Cardiac muscle cell (in vitro differentiated cells and primary cell): ENCODE results near the gene MGME1. TPM values are rescaled to one million over a fixed set of nuclear protein-coding genes. Genes with fewer than 3 reads are reported as not detected.
A peak's percentile ranks its signal among the peaks of the same experiment; 100 is the strongest.

Source experiments
- DNase-seq, 2 donors: peaks; one replicate each; pipeline versions ENCODE4 v3.0.0 to v3.0.0-alpha.2; 2010 to 2017; ENCODE audit warnings: low read depth in 1 of 2, low spot score in 1 of 2
- H3K27ac ChIP-seq: fragments of 200-600 bp; sonication (generic); 2 replicates; pipeline ENCODE4 v1.5.1; 2016
- H3K27me3 ChIP-seq: fragments of 200-600 bp; sonication (generic); 2 replicates; pipeline ENCODE4 v1.6.0; 2016; ENCODE audit warnings: control low read depth
- H3K36me3 ChIP-seq: fragments of 200-600 bp; sonication (generic); 2 replicates; pipeline ENCODE4 v1.5.1; 2016; ENCODE audit warnings: control low read depth
- H3K4me1 ChIP-seq: fragments of 200-600 bp; sonication (generic); 2 replicates; pipeline ENCODE4 v1.8.1; 2017; ENCODE audit warnings: low read depth, mild to moderate bottlenecking, mixed run types
- H3K4me3 ChIP-seq: fragments of 200-600 bp; sonication (generic); 2 replicates; pipeline ENCODE4 v1.5.1; 2016; ENCODE audit warnings: mild to moderate bottlenecking
- H3K9me3 ChIP-seq: fragments of 200-600 bp; sonication (generic); 2 replicates; pipeline ENCODE4 v1.5.1; 2017; ENCODE audit warnings: low read depth, mild to moderate bottlenecking, control low read depth
- CTCF ChIP-seq: IDR thresholded peaks from 2 replicates; pipeline ENCODE4 v1.5.1; 2012; ENCODE audit warnings: low read depth, mild to moderate bottlenecking, low read length
- polyA plus RNA-seq: library from polyadenylated mRNA; unstranded; fragments of >200 nt; fragmentation: Nextera tagmentation; extraction: Ambion mirVana; gene quantifications from 2 replicates; pipeline ENCODE4 v1.2.1, GENCODE V29; 2016
- total RNA-seq: library from RNA; depleted of rRNA; stranded (reverse); fragments of >200 nt; gene quantifications from 2 replicates; pipeline ENCODE4 v1.2.3, GENCODE V29; 2016

Gene MGME1
- total and polyA plus RNA-seq, 2 experiments from 2014 or later, result 15.9 to 27.2 TPM

- Histone ChIP-seq H3K27me3 (no peaks in the 10 kb centered on the region), H3K36me3 (peaks cover 7% of the 10 kb centered on the region), H3K4me3 (no peak overlapping the region), H3K9me3 (no peaks in the 10 kb centered on the region), H3K27ac (peak overlapping the region; percentile 53), H3K4me1 (peaks cover 37% of the 10 kb centered on the region)
- TF ChIP-seq CTCF, result no peak
- DNase-seq, result peak; percentile 51 to 73
These were observed 31.8 kb upstream of the MGME1 start for GRCh38 chr20:17936761-17937732.

GRCh38 chr20:17938871-17939619 lies 29.8 kb upstream of the MGME1 start:
- peak; percentile 81 to 92 for DNase-seq
- Histone ChIP-seq H3K36me3 (peaks cover 26% of the 10 kb centered on the region), H3K4me1 (peaks cover 31% of the 10 kb centered on the region), H3K27ac (peak overlapping the region; percentile 67), H3K27me3 (no peaks in the 10 kb centered on the region), H3K9me3 (no peaks in the 10 kb centered on the region), H3K4me3 (no peak overlapping the region)
- peak; percentile 98 for TF ChIP-seq CTCF

- TF ChIP-seq CTCF, result no peak
- Histone ChIP-seq H3K4me3 (no peak overlapping the region), H3K36me3 (peaks cover 30% of the 10 kb centered on the region), H3K9me3 (no peaks in the 10 kb centered on the region), H3K27ac (peak overlapping the region; percentile 67), H3K4me1 (peaks cover 25% of the 10 kb centered on the region), H3K27me3 (no peaks in the 10 kb centered on the region)
- DNase-seq, result no peak
These were observed 29.1 kb upstream of the MGME1 start for GRCh38 chr20:17939622-17940223.

- TF ChIP-seq CTCF, result no peak
- Histone ChIP-seq H3K27me3 (no peaks in the 10 kb centered on the region), H3K36me3 (peaks cover 37% of the 10 kb centered on the region), H3K9me3 (no peaks in the 10 kb centered on the region), H3K27ac (peak overlapping the region; percentile 29), H3K4me3 (no peak overlapping the region), H3K4me1 (peaks cover 25% of the 10 kb centered on the region)
- peak in 1 of 2 donors; percentile 32 for DNase-seq
These were observed 28.4 kb upstream of the MGME1 start for GRCh38 chr20:17940224-17940971.
